Activated CD8-positive, alpha-beta memory T cell treated with anti-CD3 and anti-CD28 coated beads, Interleukin-2, amount 10 ng/mL, durations not matched to agents 7 days and 5 days (primary cell): ENCODE results near the gene TMEM191B. TPM values are rescaled to one million over a fixed set of nuclear protein-coding genes. Genes with fewer than 3 reads are reported as not detected.
"Not testable (repeated sequence)": the region's sequence is repeated elsewhere in the genome, so short reads cannot be mapped to it uniquely, and the experiment has no call there.

Experiments used
- ATAC-seq: fragments of 150-1000 bp; cut with Tn5 transposase; one replicate; pipeline ENCODE4 v1.10.0; 2021; ENCODE audit warnings: moderate library complexity
- CTCF ChIA-PET: fragments of 350-600 bp; sonication (Branson Sonifier 250); formaldehyde crosslinking; loops from one replicate; lab custom pipeline; 2021; ENCODE audit warnings: antibody characterized with exemption; lab: Charles Lee
- DNase-seq: peaks from one replicate; pipeline ENCODE4 v3.0.0-alpha.2; 2020
- H3K27ac Mint-ChIP-seq: one replicate; pipeline ENCODE4 v1.8.0; 2021; ENCODE audit warnings: mild to moderate bottlenecking, mixed read lengths
- H3K27me3 Mint-ChIP-seq: one replicate; pipeline ENCODE4 v1.8.0; 2021; ENCODE audit warnings: mixed read lengths
- H3K36me3 Mint-ChIP-seq: one replicate; pipeline ENCODE4 v1.8.0; 2021; ENCODE audit warnings: mild to moderate bottlenecking, mixed read lengths
- H3K4me1 Mint-ChIP-seq: one replicate; pipeline ENCODE4 v1.8.0; 2021; ENCODE audit warnings: mixed read lengths
- H3K4me3 Mint-ChIP-seq: one replicate; pipeline ENCODE4 v1.8.0; 2021; ENCODE audit warnings: mild to moderate bottlenecking, moderate library complexity, mixed read lengths
- H3K9me3 Mint-ChIP-seq: one replicate; pipeline ENCODE4 v1.8.0; 2022; ENCODE audit warnings: low read depth, mixed read lengths
- total RNA-seq, 2 experiments: library from RNA; stranded (reverse); gene quantifications; one replicate each; pipeline ENCODE4 v1.2.3, GENCODE V29; 2021

The TMEM191B gene
- total RNA-seq, 2 experiments from 2014 or later, result 1.6 to 2.8 TPM

DNA sequence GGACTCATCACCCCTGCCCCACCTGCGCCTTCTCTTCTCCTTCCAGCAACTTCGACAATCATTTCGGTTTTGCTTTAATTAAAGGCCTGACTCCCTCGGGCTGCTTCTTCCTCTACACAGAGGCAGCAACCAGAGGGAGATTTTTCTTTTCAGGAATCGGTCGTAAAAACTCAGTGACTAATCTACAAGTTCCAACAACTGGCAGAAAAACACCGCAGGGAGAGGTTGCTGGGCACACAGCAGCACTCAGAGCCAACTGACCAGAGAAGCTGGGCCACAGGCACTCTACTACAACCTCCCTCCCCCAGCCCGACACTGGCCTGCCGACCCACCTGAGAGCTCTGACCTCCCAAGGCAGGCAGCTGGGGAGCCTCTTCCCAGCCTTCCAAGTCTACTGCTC, 48.1 kb downstream of the TMEM191B start:
- ATAC-seq, H3K27ac Mint-ChIP-seq, H3K4me1 Mint-ChIP-seq, H3K4me3 Mint-ChIP-seq, CTCF ChIA-PET, H3K9me3 Mint-ChIP-seq, H3K27me3 Mint-ChIP-seq, DNase-seq, H3K36me3 Mint-ChIP-seq: not testable (repeated sequence)

DNA sequence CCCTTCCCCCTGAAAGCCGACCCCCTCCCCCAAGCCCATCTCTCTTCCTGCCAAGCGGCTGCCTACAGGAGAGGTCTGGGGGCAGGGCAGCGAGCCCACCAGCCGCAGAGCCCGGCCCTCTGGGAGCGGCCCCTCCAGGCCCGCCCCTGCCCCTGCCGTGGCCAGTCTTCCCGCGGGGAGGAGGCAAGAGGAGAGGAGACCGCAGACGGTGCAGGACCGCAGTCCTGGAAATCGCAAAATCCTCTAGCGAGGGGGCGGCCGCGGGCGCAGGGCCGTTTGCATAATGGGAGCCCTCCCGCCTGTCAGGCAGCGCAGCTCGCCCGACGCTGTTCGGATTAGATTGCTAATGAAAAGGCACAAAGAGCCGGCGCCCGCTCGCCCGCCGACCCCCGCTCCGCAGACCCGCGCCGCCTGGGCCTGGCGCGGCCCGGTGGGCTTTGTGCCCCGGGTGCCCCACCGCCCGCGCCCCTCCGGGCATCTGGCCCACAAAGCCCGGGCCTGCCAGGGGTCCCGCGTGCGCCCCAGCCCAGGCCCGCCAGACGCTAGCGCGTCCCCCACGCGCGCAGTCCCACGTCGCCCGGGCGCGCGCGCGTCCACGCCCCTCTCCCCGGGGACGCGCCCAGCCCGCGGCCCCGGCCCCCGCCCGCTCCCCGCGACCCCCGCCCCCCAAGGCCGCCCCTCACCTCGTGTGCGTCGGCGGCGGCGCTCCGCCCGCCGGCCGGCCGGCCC, 49.7 kb downstream of the TMEM191B start:
- H3K4me3 Mint-ChIP-seq, CTCF ChIA-PET, H3K4me1 Mint-ChIP-seq, H3K27ac Mint-ChIP-seq, H3K9me3 Mint-ChIP-seq, H3K27me3 Mint-ChIP-seq, DNase-seq, H3K36me3 Mint-ChIP-seq: not testable (repeated sequence)
- peak; percentile 47 for ATAC-seq

DNA sequence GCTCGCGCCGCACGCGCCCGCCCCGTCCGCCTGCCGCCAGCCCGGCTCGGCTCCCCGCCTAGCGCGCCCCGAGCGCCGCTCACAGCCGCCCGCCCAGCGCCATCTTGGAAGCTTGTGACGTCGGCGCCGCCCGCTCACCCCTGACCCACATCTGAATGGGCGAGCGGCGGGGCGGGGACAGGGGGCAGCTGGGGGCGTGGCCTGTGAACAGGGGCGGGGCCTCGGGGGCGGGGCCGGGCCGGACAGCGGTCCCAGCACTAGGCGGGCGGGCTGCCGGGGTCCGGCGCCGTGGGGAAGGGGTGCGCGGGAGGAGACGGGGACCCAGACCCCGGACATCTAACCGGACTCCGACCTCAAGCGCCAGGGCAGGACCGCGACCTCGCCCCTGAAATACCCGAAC, 50.2 kb downstream of the TMEM191B start:
- H3K9me3 Mint-ChIP-seq, CTCF ChIA-PET, H3K27ac Mint-ChIP-seq, H3K4me3 Mint-ChIP-seq, H3K27me3 Mint-ChIP-seq, H3K4me1 Mint-ChIP-seq, H3K36me3 Mint-ChIP-seq: not testable (repeated sequence)
- ATAC-seq, result peak; percentile 97
- peak; percentile 43 for DNase-seq

Other genes with a start within 250 kb of the TMEM191B start
- not detected for gene GGTLC3, start 9.6 kb upstream of the TMEM191B start, total RNA-seq
- under 1 TPM; 0.28 to 0.35 TPM for gene RIMBP3, start 84.1 kb downstream of the TMEM191B start, total RNA-seq